ENCODE results near the gene AGAP1. TPM values are rescaled to one million over a fixed set of nuclear protein-coding genes. Genes with fewer than 3 reads are reported as not detected.

The AGAP1 gene
- total and polyA plus RNA-seq, 7 donors = 4.2 to 21.6 (median 16.6) TPM

DNA sequence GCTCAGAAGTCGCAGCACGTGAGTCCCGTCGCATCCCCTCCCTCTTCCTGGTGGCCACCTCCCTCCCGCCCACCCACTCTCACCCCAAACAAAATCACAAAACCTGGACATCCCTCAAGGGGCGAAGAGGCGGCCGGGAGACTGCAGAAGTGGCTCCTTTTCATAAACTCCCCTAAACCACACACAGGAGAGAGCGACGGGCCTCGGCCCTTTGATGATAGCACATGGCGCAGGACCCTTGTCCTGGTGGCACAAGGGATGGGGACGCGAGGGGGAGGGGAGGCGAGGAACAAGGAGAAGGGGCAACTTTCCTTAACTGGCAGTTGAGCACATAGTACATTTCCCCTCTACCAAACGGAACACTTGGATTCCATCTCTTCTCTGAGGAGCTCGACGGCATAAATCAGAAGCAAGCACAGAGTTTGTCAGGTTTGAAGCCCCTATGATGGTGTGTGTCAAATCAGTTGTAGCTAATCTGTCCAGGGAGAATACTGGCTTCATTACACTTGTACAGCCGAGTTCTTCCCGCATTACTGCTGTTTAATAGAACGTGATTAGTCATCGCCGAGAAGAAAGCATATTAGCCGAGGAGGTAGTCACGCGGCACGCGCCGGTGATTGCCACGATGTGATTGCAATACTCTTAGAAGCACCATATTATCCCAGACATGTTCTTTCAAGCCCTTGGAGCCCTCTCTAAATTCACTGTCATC is 630.5 kb downstream of the AGAP1 start:
- no peaks in the 10 kb centered on the region for H3K9me3 ChIP-seq
- WGBS, 3 donors = 91 to 94% (median 92%) methylated on average over 29 to 30 of the region's 30 CpGs
- no peak for ATAC-seq
- DNase-seq = no peak
- intact Hi-C loops (cut with DNase I) = no loop called here
- H3K4me1 ChIP-seq = no peaks in the 10 kb centered on the region
- H3K4me3 ChIP-seq = no peak overlapping the region
- H3K27ac ChIP-seq = no peak overlapping the region
- peaks cover 0 to 28% of the 10 kb centered on the region in 2 donors for H3K36me3 ChIP-seq (ENCODE audit: insufficient read depth in 1 of 2, low read depth in 1 of 2)
- H3K27me3 ChIP-seq (ENCODE audit: insufficient read depth in 3 of 3, low read length in 2 of 3) = no peaks in the 10 kb centered on the region
- TF ChIP-seq, protein P1, sequence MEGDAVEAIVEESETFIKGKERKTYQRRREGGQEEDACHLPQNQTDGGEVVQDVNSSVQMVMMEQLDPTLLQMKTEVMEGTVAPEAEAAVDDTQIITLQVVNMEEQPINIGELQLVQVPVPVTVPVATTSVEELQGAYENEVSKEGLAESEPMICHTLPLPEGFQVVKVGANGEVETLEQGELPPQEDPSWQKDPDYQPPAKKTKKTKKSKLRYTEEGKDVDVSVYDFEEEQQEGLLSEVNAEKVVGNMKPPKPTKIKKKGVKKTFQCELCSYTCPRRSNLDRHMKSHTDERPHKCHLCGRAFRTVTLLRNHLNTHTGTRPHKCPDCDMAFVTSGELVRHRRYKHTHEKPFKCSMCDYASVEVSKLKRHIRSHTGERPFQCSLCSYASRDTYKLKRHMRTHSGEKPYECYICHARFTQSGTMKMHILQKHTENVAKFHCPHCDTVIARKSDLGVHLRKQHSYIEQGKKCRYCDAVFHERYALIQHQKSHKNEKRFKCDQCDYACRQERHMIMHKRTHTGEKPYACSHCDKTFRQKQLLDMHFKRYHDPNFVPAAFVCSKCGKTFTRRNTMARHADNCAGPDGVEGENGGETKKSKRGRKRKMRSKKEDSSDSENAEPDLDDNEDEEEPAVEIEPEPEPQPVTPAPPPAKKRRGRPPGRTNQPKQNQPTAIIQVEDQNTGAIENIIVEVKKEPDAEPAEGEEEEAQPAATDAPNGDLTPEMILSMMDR (IDR thresholded peaks at IDR 0.05) = no peak

DNA sequence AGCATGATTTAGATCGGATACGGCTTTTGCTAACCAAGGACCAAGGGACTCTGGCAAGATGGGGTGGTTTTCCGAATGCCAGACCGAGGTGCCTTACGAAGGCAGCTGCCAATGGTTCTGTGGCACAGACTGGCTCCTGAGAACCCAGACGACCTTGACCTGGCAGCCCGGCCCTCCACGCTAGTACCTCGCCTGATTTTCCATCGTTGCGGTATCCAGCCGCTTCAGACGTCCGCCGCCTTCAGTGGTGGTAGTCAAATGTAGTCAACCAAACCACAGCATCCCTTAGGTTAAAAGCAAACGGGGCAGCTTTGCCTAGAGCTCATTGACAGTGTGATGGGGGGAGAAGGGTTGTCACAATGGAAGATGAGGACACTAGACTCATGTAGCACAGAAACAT is 631.7 kb downstream of the AGAP1 start:
- Histone ChIP-seq H3K27ac (no peak overlapping the region), H3K4me3 (no peak overlapping the region), H3K27me3 (ENCODE audit: insufficient read depth in 3 of 3, low read length in 2 of 3) (no peaks in the 10 kb centered on the region), H3K36me3 (ENCODE audit: insufficient read depth in 1 of 2, low read depth in 1 of 2) (peaks cover 0 to 28% of the 10 kb centered on the region in 2 donors), H3K9me3 (no peaks in the 10 kb centered on the region), H3K4me1 (no peaks in the 10 kb centered on the region)
- WGBS, 3 donors = 94 to 96% (median 95%) methylated on average over 16 of the region's 16 CpGs
- ATAC-seq = no peak
- DNase-seq = no peak
- TF ChIP-seq, protein P1 (IDR thresholded peaks at IDR 0.05) = no peak
- intact Hi-C loops (cut with DNase I) = no loop called here

DNA sequence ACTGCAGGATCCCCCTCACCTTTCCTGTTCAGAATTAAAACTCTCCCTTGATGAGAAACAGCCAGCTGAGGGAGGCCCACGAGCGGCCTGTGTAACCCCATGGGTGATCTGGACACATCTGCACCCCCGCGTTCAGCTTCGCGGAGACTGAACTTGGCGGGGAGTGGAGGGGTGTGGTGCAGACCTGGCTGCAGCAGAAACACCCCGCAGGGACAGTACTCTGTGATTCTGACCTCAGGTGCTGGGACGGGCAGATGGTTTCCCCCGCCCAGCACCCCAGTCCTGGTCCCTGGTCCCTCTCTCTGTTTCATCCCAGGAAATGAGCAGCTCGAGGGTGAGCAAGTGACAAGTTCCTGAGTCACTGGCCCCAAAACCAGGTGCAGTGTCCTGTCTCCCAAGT is 633.2 kb downstream of the AGAP1 start:
- DNase-seq (no peak), ATAC-seq (no peak)
- 87% methylated on average over 11 of the region's 11 CpGs for WGBS, 3 donors
- no peak overlapping the region for H3K27ac ChIP-seq
- TF ChIP-seq, protein P1 (IDR thresholded peaks at IDR 0.05) = no peak
- no peaks in the 10 kb centered on the region for H3K27me3 ChIP-seq (ENCODE audit: insufficient read depth in 3 of 3, low read length in 2 of 3)
- intact Hi-C loops (cut with DNase I) = no loop called here
- H3K9me3 ChIP-seq = no peaks in the 10 kb centered on the region
- H3K4me1 ChIP-seq = no peaks in the 10 kb centered on the region
- peaks cover 0 to 28% of the 10 kb centered on the region in 2 donors for H3K36me3 ChIP-seq (ENCODE audit: insufficient read depth in 1 of 2, low read depth in 1 of 2)
- no peak overlapping the region for H3K4me3 ChIP-seq

DNA sequence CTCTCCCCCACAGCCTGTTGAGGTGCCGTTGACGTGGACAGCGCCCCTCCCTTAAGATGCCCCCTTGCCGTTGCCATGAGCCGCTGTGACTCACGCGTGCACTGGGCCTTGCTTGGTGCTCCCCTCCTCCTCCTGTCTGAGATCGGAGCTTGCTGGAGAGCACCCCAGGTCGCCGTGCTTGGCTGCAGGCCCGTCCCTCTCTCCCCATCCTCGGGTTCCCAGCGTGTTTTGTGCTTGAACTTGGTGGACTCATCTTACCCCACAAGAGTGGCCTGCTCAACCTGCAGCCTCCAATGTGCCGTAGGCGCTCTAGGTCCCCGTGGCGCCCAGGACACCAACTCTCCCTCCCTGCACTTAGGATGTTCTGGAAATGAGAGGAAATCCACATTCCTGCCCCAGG is 634.5 kb downstream of the AGAP1 start:
- no peaks in the 10 kb centered on the region for H3K27me3 ChIP-seq (ENCODE audit: insufficient read depth in 3 of 3, low read length in 2 of 3)
- peaks cover 0 to 28% of the 10 kb centered on the region in 2 donors for H3K36me3 ChIP-seq (ENCODE audit: insufficient read depth in 1 of 2, low read depth in 1 of 2)
- H3K27ac ChIP-seq = no peak overlapping the region

More for the DNA sequence above, 634.5 kb downstream of the AGAP1 start:
- WGBS, 3 donors = 87 to 91% (median 90%) methylated on average over 16 to 17 of the region's 17 CpGs
- no peaks in the 10 kb centered on the region for H3K4me1 ChIP-seq
- no peak overlapping the region for H3K4me3 ChIP-seq
- ATAC-seq = no peak
- TF ChIP-seq, protein P1 (IDR thresholded peaks at IDR 0.05) = no peak
- DNase-seq = no peak
- H3K9me3 ChIP-seq = no peaks in the 10 kb centered on the region
- intact Hi-C loops (cut with DNase I) = no loop called here
